Keratinocyte (primary cell): ENCODE data around the gene ZFP62.

Experiments
- EZH2 ChIP-seq: IDR thresholded peaks from one replicate; pipeline ENCODE4 v1.6.1; 2012; ENCODE audit warnings: inconsistent platforms, mild to moderate bottlenecking, low read length, moderate library complexity
- TF ChIP-seq, protein P1 (sequence below), 3 experiments: IDR thresholded peaks in 1 of 3; conservative IDR thresholded peaks in 1 of 3; optimal IDR thresholded peaks in 1 of 3; 2 replicates in 2 of 3; 3 replicates in 1 of 3; pipeline versions ENCODE3 to v1.5.1; 2011; ENCODE audit warnings: low read length in 3 of 3, mild to moderate bottlenecking in 3 of 3, moderate library complexity in 2 of 3, control low read depth in 1 of 3, inconsistent platforms in 1 of 3; ENCODE audit not compliant: insufficient read depth in 2 of 3; ENCODE audit errors: extremely low read depth in 1 of 3

DNA sequence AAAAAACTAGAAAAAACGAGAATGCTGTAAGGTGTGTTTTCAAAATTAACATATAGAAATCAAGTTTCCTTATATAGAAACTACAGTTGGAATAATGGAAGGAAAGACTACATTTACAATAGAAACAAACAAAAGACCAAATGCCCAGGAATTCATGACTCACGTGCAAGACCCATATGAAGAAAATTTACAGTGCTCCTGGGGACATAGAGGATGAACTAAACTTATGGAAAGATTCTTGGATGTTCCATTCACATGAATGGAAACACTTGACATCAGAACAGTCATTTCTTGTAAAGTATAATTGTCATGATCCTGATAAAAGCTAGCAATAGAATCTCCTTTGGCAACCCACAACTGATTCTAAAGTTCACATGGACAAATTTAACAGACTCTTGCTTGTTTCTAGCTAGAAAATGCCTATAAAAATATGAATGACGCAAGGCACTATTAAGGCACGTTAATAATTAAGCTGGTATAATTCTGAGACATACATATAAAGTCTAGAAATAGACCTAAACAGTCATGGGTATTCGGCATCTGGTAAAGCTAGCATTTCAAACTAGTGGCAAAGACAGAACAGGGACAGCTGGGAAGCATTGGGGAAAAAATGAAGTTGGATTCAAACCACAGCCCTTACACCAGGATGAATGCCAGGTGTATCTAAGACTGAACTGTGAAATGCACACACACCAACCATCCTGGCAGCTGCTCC is 5.1 kb upstream of the ZFP62 start:
- TF ChIP-seq, protein P1, sequence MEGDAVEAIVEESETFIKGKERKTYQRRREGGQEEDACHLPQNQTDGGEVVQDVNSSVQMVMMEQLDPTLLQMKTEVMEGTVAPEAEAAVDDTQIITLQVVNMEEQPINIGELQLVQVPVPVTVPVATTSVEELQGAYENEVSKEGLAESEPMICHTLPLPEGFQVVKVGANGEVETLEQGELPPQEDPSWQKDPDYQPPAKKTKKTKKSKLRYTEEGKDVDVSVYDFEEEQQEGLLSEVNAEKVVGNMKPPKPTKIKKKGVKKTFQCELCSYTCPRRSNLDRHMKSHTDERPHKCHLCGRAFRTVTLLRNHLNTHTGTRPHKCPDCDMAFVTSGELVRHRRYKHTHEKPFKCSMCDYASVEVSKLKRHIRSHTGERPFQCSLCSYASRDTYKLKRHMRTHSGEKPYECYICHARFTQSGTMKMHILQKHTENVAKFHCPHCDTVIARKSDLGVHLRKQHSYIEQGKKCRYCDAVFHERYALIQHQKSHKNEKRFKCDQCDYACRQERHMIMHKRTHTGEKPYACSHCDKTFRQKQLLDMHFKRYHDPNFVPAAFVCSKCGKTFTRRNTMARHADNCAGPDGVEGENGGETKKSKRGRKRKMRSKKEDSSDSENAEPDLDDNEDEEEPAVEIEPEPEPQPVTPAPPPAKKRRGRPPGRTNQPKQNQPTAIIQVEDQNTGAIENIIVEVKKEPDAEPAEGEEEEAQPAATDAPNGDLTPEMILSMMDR (optimal IDR thresholded peaks at IDR 0.05 in 1 of 3, IDR thresholded peaks at IDR 0.05 in 1 of 3, conservative IDR thresholded peaks at IDR 0.05 in 1 of 3; ENCODE audit: extremely low read depth in 1 of 3, insufficient read depth in 2 of 3, low read length in 3 of 3), result no peak
- no peak for TF ChIP-seq EZH2
